ENCODE data around the gene MME.
"Not testable (repeated sequence)": the region's sequence is repeated elsewhere in the genome, so short reads cannot be mapped to it uniquely, and the experiment has no call there.

MME gene

DNA sequence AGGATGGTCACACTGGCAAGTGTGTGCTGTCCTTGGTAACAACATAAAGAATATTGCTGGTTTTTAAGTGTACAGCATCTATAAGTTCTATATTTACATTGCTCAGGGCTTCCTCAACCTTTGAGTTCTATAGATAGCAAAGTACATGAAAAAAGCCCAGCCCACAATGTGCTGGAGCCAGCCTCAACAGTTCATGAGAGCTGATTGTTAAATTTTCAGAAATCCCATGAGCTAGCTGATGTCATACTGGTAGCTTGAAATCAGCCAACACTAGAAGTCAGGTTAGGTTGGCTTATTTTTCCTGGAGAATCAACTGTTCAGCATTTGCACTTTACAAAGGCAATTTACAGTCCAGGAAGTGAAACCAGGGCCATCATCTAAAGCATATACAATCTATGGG, 110.6 kb downstream of the MME start:
- no peak for DNase-seq (ENCODE audit: low read depth in 1 of 2, low spot score in 1 of 2)

GRCh38 chr3:155192957-155193746, 113.0 kb downstream of the MME start:
- no peak for DNase-seq (ENCODE audit: low read depth in 1 of 2, low spot score in 1 of 2)

DNA sequence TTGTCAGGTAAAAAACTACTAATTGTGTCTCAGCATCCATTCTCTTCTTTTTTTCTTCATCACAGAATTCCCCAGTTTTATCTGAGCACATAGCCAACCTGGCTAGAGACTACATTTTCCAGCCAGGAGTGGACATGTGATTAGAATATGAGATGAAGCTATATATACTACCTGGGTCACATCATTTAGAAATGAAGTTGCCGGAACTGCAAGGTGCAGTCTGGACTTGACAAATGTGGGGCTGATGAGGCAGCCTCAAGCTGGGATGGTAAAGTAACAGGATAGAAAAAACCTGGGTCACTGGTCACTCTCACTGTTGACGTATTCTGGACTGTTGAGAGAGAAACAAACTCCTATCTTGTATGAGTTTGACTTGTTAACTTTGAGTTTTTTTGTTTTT, 113.7 kb downstream of the MME start:
- no peak for DNase-seq (ENCODE audit: low read depth in 1 of 2, low spot score in 1 of 2)

GRCh38 chr3:155194973-155195957, 115.1 kb downstream of the MME start:
- no peak for DNase-seq (ENCODE audit: low read depth in 1 of 2, low spot score in 1 of 2)

- DNase-seq (ENCODE audit: low read depth in 1 of 2, low spot score in 1 of 2), result no peak
These were observed 116.3 kb downstream of the MME start for GRCh38 chr3:155196131-155197021.

GRCh38 chr3:155197786-155198185, 117.7 kb downstream of the MME start:
- no peak for DNase-seq (ENCODE audit: low read depth in 1 of 2, low spot score in 1 of 2)

GRCh38 chr3:155202626-155203025, 122.5 kb downstream of the MME start:
- DNase-seq (ENCODE audit: low read depth in 1 of 2, low spot score in 1 of 2), result no peak

DNA sequence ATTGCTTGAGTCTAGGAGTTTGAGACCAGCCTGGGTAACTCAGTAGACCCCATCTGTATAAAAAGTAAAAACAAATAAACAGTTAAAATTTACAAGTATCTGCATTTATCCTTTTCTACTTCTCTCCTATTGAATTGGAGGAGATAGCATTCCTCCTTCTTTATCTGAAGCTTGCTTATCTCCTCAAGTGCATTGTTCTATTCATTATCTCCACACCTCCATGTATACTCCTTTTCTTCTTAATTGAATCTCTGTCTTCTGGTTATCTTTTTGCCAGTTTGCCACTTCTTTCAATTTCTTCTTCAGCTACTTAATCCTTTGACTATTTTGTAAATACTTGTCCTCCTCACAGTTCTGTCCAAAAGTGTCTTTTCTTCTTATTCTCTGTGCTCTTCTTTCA, 124.7 kb downstream of the MME start:
- no peak for DNase-seq (ENCODE audit: low read depth in 1 of 2, low spot score in 1 of 2)

- DNase-seq (ENCODE audit: low read depth in 1 of 2, low spot score in 1 of 2), result no peak
These were observed 128.2 kb downstream of the MME start for GRCh38 chr3:155208183-155208800.

GRCh38 chr3:155210736-155211135, 130.6 kb downstream of the MME start:
- DNase-seq (ENCODE audit: low read depth in 1 of 2, low spot score in 1 of 2), result no peak

- no peak for DNase-seq (ENCODE audit: low read depth in 1 of 2, low spot score in 1 of 2)
These were observed 131.1 kb downstream of the MME start for GRCh38 chr3:155211266-155211665.

DNA sequence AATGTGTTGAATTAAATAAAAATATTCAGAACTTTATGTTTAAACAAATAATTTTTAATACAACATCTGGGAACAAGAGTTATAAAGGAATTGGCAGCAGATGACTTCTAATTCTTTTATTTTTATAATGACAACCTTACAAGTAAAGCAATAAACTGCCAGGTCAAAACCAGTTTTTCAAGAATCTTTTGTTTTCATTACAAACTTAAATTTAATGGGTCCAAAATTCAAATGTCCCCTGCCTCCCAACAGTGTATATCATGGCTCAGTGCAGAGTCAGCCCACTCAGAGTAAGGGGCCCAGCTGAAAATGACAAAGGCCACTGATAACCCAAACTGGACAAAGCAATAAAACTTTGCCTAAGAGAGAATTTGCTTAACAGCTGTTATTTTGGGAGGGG, 131.8 kb downstream of the MME start:
- DNase-seq (ENCODE audit: low read depth in 1 of 2, low spot score in 1 of 2), result no peak

DNA sequence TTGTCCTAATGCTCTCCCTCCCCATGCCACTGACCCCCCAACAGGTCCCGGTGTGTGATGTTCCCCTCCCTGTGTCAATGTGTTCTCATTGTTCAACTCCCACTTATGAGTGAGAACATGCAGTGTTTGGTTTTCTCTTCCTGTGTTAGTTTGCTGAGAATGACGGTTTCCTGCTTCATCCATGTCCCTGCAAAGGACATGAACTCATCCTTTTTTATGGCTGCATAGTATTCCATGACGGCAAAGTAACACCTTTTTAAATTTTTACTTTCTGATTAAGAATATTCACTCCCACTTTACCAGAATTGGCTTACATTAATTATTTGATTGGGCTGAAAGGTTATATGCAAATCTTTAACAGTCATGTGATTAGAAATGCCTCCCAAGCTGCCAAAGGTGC, 135.9 kb downstream of the MME start:
- DNase-seq (ENCODE audit: low read depth in 1 of 2, low spot score in 1 of 2), result not testable (repeated sequence)

DNA sequence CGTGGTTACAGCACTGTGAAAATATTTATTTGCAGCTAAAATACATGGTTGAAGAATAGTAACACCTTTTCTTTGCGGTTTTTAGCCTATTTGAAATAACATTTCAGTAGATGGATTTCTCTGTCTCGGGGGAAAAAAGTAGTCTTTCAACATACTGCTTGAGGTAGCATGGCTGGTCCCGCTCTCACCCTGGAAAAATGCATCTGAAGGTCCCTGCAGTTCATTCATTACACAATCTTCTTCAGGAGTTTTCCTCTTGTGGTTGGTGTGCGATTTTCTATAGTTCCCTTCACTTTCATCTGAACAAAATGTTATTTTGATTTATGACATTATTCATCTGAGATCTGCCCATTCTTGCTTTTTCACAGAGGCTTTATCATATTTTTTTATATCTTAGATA, 137.5 kb downstream of the MME start:
- no peak for DNase-seq (ENCODE audit: low read depth in 1 of 2, low spot score in 1 of 2)

DNA sequence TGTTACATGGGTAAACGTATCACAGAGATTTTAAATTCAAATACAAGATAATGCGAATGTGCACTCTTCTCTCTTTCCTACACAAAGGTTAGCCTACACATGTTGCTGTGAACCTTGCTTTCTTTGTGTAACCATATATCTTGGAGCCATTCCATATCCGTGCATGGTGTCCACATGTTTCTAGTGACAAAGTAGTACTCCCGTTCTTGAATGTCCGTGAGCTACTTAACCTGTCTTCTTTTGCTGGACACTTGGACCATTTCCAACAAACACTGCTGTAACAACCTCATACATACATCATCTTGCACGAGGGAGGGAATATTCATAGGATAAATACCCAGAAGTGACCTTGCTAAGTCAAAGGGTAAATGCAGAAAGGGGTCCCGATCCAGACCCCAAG, 138.3 kb downstream of the MME start:
- DNase-seq (ENCODE audit: low read depth in 1 of 2, low spot score in 1 of 2), result no peak

DNA sequence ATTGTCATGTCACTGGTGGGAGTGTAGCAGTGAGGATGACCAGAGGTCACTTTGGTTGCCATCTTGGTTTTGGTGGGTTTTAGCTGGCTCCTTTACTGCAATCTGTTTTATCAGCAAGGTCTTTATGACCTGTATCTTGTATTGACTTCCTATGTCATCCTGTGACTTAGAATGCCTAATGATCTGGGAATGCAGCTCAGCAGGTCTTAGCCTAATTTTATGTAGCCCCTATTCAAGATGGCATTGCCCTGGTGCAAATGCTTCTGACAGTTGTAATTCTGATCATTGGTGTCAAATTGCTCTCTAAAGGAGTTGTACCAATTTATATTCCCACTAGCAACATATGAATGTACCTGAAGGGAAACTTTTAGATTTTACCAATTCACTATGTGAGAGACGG, 139.0 kb downstream of the MME start:
- no peak for DNase-seq (ENCODE audit: low read depth in 1 of 2, low spot score in 1 of 2)

- no peak for DNase-seq (ENCODE audit: low read depth in 1 of 2, low spot score in 1 of 2)
These were observed 145.3 kb downstream of the MME start for GRCh38 chr3:155225417-155225816.

DNA sequence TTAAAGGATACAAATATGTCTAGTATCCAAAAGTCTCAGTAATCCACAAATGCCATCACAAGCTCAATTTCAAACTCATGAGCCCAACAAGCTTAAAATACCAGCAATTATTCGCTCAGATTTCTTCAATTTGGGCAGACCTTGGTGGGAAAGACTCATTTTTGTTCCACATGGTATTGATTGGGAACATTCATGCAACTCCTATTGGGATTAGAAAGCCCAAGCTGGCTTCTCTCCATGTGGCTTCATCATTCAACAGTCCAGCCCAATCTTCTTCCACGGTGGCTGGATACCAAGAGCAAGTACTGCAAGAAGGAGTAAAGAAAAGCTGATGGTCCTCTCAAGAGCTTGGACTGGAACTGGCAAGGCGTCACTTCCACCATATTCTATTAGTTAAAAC, 147.0 kb downstream of the MME start:
- no peak for DNase-seq (ENCODE audit: low read depth in 1 of 2, low spot score in 1 of 2)

DNA sequence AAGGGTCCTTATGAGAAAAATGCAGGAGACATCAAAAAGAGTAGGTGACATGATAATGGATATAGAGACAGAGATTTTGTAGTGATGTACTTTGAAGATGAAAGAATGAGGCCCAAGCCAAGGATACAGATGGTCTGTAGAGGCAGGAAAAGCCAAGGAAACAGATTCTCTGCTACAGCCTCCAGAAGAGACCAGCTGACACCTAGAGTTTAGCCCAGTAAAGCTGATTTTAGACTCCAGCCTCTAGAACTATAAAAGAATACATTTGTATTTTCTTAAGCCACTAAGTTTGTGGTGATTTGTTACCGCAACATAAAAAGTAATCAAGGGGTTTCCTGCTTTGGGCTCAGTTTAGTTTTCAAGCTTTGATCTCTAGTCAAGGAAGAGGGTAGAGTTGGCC, 148.6 kb downstream of the MME start:
- DNase-seq (ENCODE audit: low read depth in 1 of 2, low spot score in 1 of 2), result no peak

- DNase-seq (ENCODE audit: low read depth in 1 of 2, low spot score in 1 of 2), result no peak
These were observed 149.0 kb downstream of the MME start for GRCh38 chr3:155229086-155229485.

- DNase-seq (ENCODE audit: low read depth in 1 of 2, low spot score in 1 of 2), result no peak
These were observed 150.3 kb downstream of the MME start for GRCh38 chr3:155230382-155230781.

Data from activated T-helper 1 cell treated with anti-CD3 and anti-CD28 coated beads, Interleukin-2, amount 50 U/mL, for 16 hours (primary cell).